Parathyroid adenoma (tissue), 2 donors: ENCODE results near the gene COL2A1.
A peak's percentile ranks its signal among the peaks of the same experiment; 100 is the strongest.

Experiments
- H2AFZ ChIP-seq: fragments of 300-600 bp; sonication (generic); one replicate; pipeline ENCODE4 v1.7.0; 2017; ENCODE audit warnings: antibody characterized with exemption, mild to moderate bottlenecking
- H3K27ac ChIP-seq: fragments of 300-600 bp; sonication (generic); one replicate; pipeline ENCODE4 v1.7.0; 2017
- H3K27me3 ChIP-seq: fragments of 300-600 bp; sonication (generic); one replicate; pipeline ENCODE4 v1.7.0; 2017; ENCODE audit warnings: low read length; ENCODE audit not compliant: control insufficient read depth, insufficient read depth
- H3K36me3 ChIP-seq: fragments of 300-600 bp; sonication (generic); one replicate; pipeline ENCODE4 v1.7.0; 2017; ENCODE audit warnings: low read length; ENCODE audit not compliant: control insufficient read depth, insufficient read depth
- H3K4me1 ChIP-seq: fragments of 300-600 bp; sonication (generic); one replicate; pipeline ENCODE4 v1.7.0; 2017; ENCODE audit warnings: control low read depth
- H3K4me2 ChIP-seq: fragments of 300-600 bp; sonication (generic); one replicate; pipeline ENCODE4 v1.7.0; 2017; ENCODE audit warnings: low read length
- H3K4me3 ChIP-seq: fragments of 300-600 bp; sonication (generic); one replicate; pipeline ENCODE4 v1.7.0; 2017; ENCODE audit warnings: low read depth, low read length
- H3K79me2 ChIP-seq: fragments of 300-600 bp; sonication (generic); one replicate; pipeline ENCODE4 v1.7.0; 2017; ENCODE audit warnings: control low read depth
- H3K9ac ChIP-seq: fragments of 300-600 bp; sonication (generic); one replicate; pipeline ENCODE4 v1.7.0; 2017; ENCODE audit warnings: mild to moderate bottlenecking
- H3K9me3 ChIP-seq: fragments of 300-600 bp; sonication (generic); one replicate; pipeline ENCODE4 v1.7.0; 2017; ENCODE audit warnings: low read length; ENCODE audit not compliant: control insufficient read depth
- TF ChIP-seq, protein P1 (sequence below): fragments of 300-600 bp; sonication (generic); IDR thresholded peaks from one replicate; pipeline ENCODE4 v1.7.0; 2017; ENCODE audit warnings: antibody characterized with exemption, mild to moderate bottlenecking
- donor health status: primary hyperparathyroidism.

COL2A1 gene

DNA sequence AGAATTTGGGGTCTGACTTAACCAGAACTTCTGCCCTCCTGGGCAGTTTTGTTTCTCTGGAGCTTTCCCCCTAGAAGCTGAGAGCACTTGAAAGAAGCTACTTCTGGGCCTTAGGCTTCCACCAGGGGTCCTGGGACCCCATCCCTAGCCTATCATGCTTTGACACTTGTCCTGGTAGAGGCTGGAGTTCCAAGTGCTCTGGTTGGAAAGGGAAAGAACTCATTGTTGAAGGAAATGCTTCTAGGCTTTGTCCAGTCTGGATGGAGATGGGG is 1.4 kb upstream of the COL2A1 start:
- Histone ChIP-seq H3K4me2 (no peak overlapping the region), H3K9ac (no peak overlapping the region), H3K27ac (no peak overlapping the region), H3K79me2 (no peaks in the 10 kb centered on the region), H3K4me1 (peaks cover 12% of the 10 kb centered on the region), H3K9me3 (no peaks in the 10 kb centered on the region), H3K27me3 (peaks cover 13% of the 10 kb centered on the region), H2AFZ (no peak overlapping the region), H3K36me3 (no peaks in the 10 kb centered on the region), H3K4me3 (no peak overlapping the region)
- TF ChIP-seq, protein P1, sequence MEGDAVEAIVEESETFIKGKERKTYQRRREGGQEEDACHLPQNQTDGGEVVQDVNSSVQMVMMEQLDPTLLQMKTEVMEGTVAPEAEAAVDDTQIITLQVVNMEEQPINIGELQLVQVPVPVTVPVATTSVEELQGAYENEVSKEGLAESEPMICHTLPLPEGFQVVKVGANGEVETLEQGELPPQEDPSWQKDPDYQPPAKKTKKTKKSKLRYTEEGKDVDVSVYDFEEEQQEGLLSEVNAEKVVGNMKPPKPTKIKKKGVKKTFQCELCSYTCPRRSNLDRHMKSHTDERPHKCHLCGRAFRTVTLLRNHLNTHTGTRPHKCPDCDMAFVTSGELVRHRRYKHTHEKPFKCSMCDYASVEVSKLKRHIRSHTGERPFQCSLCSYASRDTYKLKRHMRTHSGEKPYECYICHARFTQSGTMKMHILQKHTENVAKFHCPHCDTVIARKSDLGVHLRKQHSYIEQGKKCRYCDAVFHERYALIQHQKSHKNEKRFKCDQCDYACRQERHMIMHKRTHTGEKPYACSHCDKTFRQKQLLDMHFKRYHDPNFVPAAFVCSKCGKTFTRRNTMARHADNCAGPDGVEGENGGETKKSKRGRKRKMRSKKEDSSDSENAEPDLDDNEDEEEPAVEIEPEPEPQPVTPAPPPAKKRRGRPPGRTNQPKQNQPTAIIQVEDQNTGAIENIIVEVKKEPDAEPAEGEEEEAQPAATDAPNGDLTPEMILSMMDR, result no peak

DNA sequence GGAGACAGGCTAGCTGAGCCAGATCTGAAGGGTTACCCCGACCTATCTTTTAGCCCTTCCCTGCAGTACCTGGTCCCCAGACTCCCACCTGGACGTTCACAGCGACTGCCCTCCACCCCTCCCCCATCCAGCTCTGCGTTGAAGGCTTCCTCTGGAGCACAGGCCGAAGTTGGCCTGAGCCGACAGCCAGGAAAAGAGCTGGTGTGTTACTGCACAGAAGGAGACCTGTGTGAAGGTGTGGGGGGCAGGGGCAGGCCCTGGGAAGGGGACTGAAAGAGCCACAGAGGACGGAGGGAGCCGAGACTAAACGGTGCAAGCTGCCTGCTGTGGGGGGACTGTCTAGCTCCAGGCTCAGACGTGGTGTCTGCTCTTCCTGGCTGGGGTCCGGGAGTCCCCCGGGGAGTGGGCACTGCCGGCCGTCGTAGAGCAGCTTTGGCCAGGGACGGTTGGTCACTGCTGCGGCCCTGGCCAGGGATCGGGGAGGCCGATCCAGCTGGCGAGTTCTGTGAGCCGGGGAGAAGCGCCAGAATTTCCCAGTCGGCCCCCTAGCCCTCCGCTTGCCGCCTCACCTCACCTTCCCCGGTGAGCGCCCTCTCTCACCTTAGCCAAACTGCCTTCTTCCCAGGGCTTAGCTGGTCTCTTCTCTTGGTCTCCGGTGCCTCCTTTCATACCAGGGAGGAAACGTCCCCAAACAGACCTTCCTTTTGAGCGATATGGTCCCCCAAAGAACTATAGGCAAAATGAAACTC is 899 bp upstream of the COL2A1 start:
- TF ChIP-seq, protein P1, result no peak
- H2AFZ ChIP-seq, result no peak overlapping the region
- H3K79me2 ChIP-seq, result no peaks in the 10 kb centered on the region
- H3K9me3 ChIP-seq, result no peaks in the 10 kb centered on the region
- no peaks in the 10 kb centered on the region for H3K36me3 ChIP-seq
- H3K4me1 ChIP-seq, result peaks cover 12% of the 10 kb centered on the region
- no peak overlapping the region for H3K4me2 ChIP-seq
- no peak overlapping the region for H3K9ac ChIP-seq
- no peak overlapping the region for H3K4me3 ChIP-seq
- H3K27ac ChIP-seq, result no peak overlapping the region
- peaks cover 13% of the 10 kb centered on the region for H3K27me3 ChIP-seq

DNA sequence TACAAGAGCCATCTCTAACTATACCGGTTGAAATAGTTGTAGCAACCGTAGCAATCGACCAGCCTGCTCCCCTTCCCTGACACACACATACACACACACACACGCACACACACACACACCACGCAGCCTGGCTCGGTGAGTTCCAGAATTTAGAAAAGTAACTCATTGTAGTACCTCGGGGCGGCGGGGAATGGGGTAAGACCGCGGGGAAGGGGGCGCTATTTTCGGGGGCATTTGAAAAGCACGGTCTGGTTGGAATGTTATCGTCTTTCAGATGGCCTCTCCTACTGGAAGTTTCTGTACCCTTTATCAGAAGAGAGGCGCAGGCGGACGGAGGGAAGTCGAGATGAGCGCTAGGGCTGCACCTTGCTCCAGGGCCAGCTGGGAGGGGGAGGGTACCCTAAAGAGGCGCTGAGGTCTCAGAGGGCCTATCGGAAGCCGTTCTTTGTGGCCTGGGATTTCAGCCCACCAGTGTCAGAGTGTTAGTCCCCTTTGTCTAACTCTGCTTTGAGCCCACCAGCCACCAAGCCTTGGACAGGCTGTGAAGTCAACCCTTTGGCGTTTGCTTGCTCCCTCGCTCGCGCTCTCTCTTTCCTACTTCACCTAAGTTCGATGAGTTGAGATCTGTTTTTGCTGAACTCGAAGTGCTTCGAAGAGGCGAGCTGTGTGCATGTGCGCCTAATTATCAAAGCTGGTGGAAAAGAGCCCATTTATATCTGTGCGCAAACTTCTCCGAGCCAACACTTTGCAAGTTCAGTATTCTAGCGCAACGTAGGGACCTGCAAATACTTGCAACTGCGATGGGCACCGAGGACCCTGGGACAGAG is 837 bp downstream of the COL2A1 start:
- peak overlapping the region; percentile 50 for H3K4me2 ChIP-seq
- no peaks in the 10 kb centered on the region for H3K9me3 ChIP-seq
- H3K4me1 ChIP-seq, result peaks cover 12% of the 10 kb centered on the region
- no peak overlapping the region for H3K9ac ChIP-seq
- no peak overlapping the region for H3K4me3 ChIP-seq
- no peak overlapping the region for H3K27ac ChIP-seq
- peaks cover 13% of the 10 kb centered on the region for H3K27me3 ChIP-seq
- H3K79me2 ChIP-seq, result no peaks in the 10 kb centered on the region
- no peaks in the 10 kb centered on the region for H3K36me3 ChIP-seq
- TF ChIP-seq, protein P1, result no peak
- H2AFZ ChIP-seq, result no peak overlapping the region

DNA sequence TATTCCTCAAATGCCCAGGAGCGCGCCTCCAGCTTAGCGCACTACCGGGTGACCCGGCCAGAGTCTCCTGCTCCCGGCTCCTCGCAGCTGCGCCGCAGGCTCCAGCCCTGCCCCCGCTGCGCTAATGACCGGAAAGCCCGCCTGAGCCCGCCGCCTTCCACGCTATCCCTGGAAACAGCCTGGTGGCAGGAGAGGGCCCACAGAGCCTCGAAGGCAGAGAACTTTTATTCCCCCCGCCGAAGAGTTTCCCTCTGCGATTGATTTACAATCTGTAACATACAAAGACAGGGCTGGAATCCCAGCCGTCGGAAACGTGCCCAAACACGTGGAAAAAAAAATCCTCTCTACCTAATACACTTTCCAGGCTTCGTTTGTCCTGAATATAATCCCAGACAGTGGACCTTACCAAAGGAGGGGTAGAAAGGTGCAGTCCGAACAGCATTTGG is 1.5 kb downstream of the COL2A1 start:
- TF ChIP-seq, protein P1, result no peak
- H3K4me3 ChIP-seq, result no peak overlapping the region

More for the DNA sequence above, 1.5 kb downstream of the COL2A1 start:
- no peak overlapping the region for H3K9ac ChIP-seq
- H3K36me3 ChIP-seq, result no peaks in the 10 kb centered on the region
- no peak overlapping the region for H2AFZ ChIP-seq
- H3K9me3 ChIP-seq, result no peaks in the 10 kb centered on the region
- H3K27ac ChIP-seq, result no peak overlapping the region
- peaks cover 13% of the 10 kb centered on the region for H3K27me3 ChIP-seq
- H3K4me1 ChIP-seq, result peaks cover 12% of the 10 kb centered on the region
- H3K79me2 ChIP-seq, result no peaks in the 10 kb centered on the region
- peak overlapping the region; percentile 9 for H3K4me2 ChIP-seq
